Transverse colon (tissue), 3 donors: ENCODE measurements around the gene RTTN.

Experiments used
- POLR2A ChIP-seq: fragments of 450-650 bp; IDR thresholded peaks from one replicate; pipeline ENCODE4 v1.6.1; 2016; ENCODE audit warnings: antibody characterized with exemption, mild to moderate bottlenecking, moderate library complexity
- TF ChIP-seq, protein P1 (sequence below), 5 experiments: fragments of 200-600 bp in 3 of 5; fragments of 450-650 bp in 2 of 5; sonication (generic) in 3 of 5; IDR thresholded peaks; 1 replicate in 2 of 5; 2 replicates in 3 of 5; pipeline ENCODE4 v1.5.1; 2016 to 2017; ENCODE audit warnings: antibody characterized with exemption in 5 of 5, inconsistent platforms in 3 of 5, mild to moderate bottlenecking in 2 of 5, moderate library complexity in 1 of 5

DNA sequence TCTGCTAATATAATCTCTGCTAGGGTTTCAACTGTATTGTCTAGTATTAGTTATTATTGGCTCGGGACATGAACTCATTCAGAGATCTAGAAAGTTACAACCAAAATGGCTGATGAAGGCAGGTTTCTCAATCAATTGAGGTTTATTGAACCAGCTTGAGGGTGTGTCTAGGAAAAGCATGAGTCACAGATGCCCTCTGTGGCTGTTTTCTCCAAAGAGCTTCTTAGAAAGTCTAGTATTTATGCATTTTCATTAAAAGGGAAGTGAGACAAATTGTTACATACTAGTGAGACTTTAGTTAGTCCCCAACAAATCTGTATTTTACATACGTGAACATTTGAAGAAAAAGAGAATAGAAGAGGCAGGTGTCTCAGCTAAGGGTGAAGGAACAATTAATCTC lies 23.0 kb upstream of the RTTN start:
- TF ChIP-seq POLR2A = no peak
- TF ChIP-seq, protein P1, sequence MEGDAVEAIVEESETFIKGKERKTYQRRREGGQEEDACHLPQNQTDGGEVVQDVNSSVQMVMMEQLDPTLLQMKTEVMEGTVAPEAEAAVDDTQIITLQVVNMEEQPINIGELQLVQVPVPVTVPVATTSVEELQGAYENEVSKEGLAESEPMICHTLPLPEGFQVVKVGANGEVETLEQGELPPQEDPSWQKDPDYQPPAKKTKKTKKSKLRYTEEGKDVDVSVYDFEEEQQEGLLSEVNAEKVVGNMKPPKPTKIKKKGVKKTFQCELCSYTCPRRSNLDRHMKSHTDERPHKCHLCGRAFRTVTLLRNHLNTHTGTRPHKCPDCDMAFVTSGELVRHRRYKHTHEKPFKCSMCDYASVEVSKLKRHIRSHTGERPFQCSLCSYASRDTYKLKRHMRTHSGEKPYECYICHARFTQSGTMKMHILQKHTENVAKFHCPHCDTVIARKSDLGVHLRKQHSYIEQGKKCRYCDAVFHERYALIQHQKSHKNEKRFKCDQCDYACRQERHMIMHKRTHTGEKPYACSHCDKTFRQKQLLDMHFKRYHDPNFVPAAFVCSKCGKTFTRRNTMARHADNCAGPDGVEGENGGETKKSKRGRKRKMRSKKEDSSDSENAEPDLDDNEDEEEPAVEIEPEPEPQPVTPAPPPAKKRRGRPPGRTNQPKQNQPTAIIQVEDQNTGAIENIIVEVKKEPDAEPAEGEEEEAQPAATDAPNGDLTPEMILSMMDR (IDR thresholded peaks at IDR 0.05) = no peak
